CD4-positive, CD25-positive, alpha-beta regulatory T cell (primary cell): ENCODE results near the gene TMCC2. TPM values are rescaled to one million over a fixed set of nuclear protein-coding genes. Genes with fewer than 3 reads are reported as not detected.

Experiments used
- ATAC-seq, 2 donors: fragments of 150-1000 bp; cut with Tn5 transposase; one replicate each; pipeline ENCODE4 v1.10.0; 2021; ENCODE audit warnings: low read depth in 2 of 2, moderate number of reproducible peaks in 2 of 2, moderate library complexity in 1 of 2
- DNase-seq, 3 donors: peaks; one replicate each; pipeline versions ENCODE4 v3.0.0 to v3.0.0-alpha.2; 2012 to 2022; ENCODE audit warnings: mixed read lengths in 1 of 3
- H3K27ac ChIP-seq: one replicate; pipeline ENCODE4 v1.7.0; 2013; ENCODE audit warnings: mild to moderate bottlenecking, low read length; ENCODE audit not compliant: insufficient read depth, poor library complexity, severe bottlenecking
- H3K27me3 ChIP-seq: one replicate; pipeline ENCODE4 v1.7.0; 2013; ENCODE audit warnings: low read length; ENCODE audit not compliant: control insufficient read depth, insufficient read depth
- H3K36me3 ChIP-seq: one replicate; pipeline ENCODE4 v1.7.0; 2013; ENCODE audit warnings: mild to moderate bottlenecking, low read length, moderate library complexity; ENCODE audit not compliant: control insufficient read depth, insufficient read depth
- H3K4me1 ChIP-seq: 2 replicates; pipeline ENCODE4 v1.7.0; 2013; ENCODE audit warnings: mild to moderate bottlenecking, low read length; ENCODE audit not compliant: insufficient read depth, control insufficient read depth, poor library complexity, severe bottlenecking
- H3K4me3 ChIP-seq: one replicate; pipeline ENCODE4 v1.7.0; 2013; ENCODE audit warnings: low read depth, mild to moderate bottlenecking, low read length, moderate library complexity
- H3K9me3 ChIP-seq, 2 experiments: 1 replicate in 1 of 2; 2 replicates in 1 of 2; pipeline ENCODE4 v1.7.0; 2013; ENCODE audit warnings: low read length in 2 of 2, mild to moderate bottlenecking in 1 of 2, moderate library complexity in 1 of 2; ENCODE audit not compliant: control insufficient read depth in 2 of 2
- H3K27ac Mint-ChIP-seq, 3 donors: one replicate each; pipeline ENCODE4 v1.8.0; 2020 to 2022; ENCODE audit warnings: mild to moderate bottlenecking in 3 of 3, mixed read lengths in 3 of 3, moderate library complexity in 2 of 3
- H3K27me3 Mint-ChIP-seq: one replicate; pipeline ENCODE4 v1.8.0; 2022; ENCODE audit warnings: mild to moderate bottlenecking, mixed read lengths
- H3K36me3 Mint-ChIP-seq: one replicate; pipeline ENCODE4 v1.8.0; 2020; ENCODE audit warnings: mixed read lengths
- H3K4me1 Mint-ChIP-seq, 4 donors: one replicate each; pipeline ENCODE4 v1.8.0; 2020 to 2022; ENCODE audit warnings: mixed read lengths in 4 of 4, mild to moderate bottlenecking in 1 of 4
- H3K4me3 Mint-ChIP-seq, 4 donors: one replicate each; pipeline ENCODE4 v1.8.0; 2020 to 2022; ENCODE audit warnings: mild to moderate bottlenecking in 4 of 4, mixed read lengths in 4 of 4, moderate library complexity in 3 of 4
- H3K9me3 Mint-ChIP-seq, 7 donors: one replicate each; pipeline ENCODE4 v1.8.0; 2020 to 2022; ENCODE audit warnings: mixed read lengths in 7 of 7, mild to moderate bottlenecking in 3 of 7, moderate library complexity in 2 of 7
- polyA plus RNA-seq, 4 donors: library from polyadenylated mRNA; unstranded; fragments of 300-500 nt; fragmentation: Illumina TruSeq; gene quantifications; one replicate each; pipeline ENCODE4 v1.2.3, GENCODE V29; 2021
- total RNA-seq: library from RNA; stranded (reverse); gene quantifications from one replicate; pipeline ENCODE4 v1.2.3, GENCODE V29; 2022

Gene TMCC2
- total and polyA plus RNA-seq, 5 donors from 2014 or later: 0.22 to 1.8 (median 0.31) TPM

DNA sequence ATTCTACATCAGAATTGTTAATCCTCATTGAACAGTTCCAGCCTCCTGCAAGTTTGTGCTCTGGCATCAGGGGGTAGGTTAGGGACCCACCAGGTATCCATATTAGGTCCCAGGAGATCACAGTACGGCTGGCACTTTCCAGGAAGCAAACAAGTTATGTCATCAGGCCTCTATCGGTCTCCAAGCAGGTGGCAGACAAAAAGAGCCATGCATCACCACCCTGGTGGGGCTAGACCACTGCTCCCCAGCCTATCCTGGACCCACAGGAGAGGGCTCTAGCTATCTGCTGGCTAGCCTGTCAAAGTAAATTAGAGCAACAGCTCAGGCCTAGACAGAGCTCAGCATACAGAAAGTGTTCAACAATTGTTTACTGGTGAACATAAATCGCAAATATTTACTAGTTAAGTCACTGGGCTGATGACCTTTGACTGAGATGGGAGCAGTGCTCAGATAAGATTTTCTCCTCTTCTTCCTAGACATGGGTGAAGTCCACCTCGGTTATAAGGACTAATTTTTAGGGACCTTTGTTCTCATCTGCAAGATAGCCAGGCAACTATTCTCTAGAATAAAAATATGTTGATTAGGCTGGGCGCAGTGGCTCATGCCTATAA, 87.4 kb downstream of the TMCC2 start:
- H3K36me3 Mint-ChIP-seq: peaks cover 46% of the 10 kb centered on the region
- H3K27ac Mint-ChIP-seq: peak overlapping the region; percentile 93 to 97 (median 96)
- DNase-seq: no peak
- peaks cover 11% of the 10 kb centered on the region for H3K27me3 Mint-ChIP-seq
- H3K4me1 ChIP-seq: peaks cover 84% of the 10 kb centered on the region
- peak overlapping the region; percentile 74 for H3K27ac ChIP-seq
- H3K9me3 ChIP-seq: no peaks in the 10 kb centered on the region
- peaks cover 28 to 99% (median 83%) of the 10 kb centered on the region in 4 donors for H3K4me1 Mint-ChIP-seq
- H3K9me3 Mint-ChIP-seq: no peaks in the 10 kb centered on the region
- ATAC-seq: no peak
- H3K36me3 ChIP-seq: peaks cover 27% of the 10 kb centered on the region
- H3K4me3 ChIP-seq: peak overlapping the region; percentile 61
- H3K4me3 Mint-ChIP-seq: peak overlapping the region; percentile 88 to 97 (median 88)
- H3K27me3 ChIP-seq: no peaks in the 10 kb centered on the region

GRCh38 chr1:205316161-205316566, 88.4 kb downstream of the TMCC2 start:
- ATAC-seq (no peak), DNase-seq (peak in 1 of 3 donors; percentile 20)
- Histone ChIP-seq H3K4me3 (peak overlapping the region; percentile 49), H3K9me3 (no peaks in the 10 kb centered on the region), H3K4me1 (peaks cover 87% of the 10 kb centered on the region), H3K27me3 (no peaks in the 10 kb centered on the region), H3K27ac (peak overlapping the region; percentile 59), H3K36me3 (peaks cover 17% of the 10 kb centered on the region)
- peaks cover 19% of the 10 kb centered on the region for H3K27me3 Mint-ChIP-seq
- H3K4me3 Mint-ChIP-seq: peak overlapping the region; percentile 87 to 100 (median 97)
- no peaks in the 10 kb centered on the region for H3K9me3 Mint-ChIP-seq
- H3K27ac Mint-ChIP-seq: peak overlapping the region; percentile 71 to 96 (median 93)
- peaks cover 43% of the 10 kb centered on the region for H3K36me3 Mint-ChIP-seq
- H3K4me1 Mint-ChIP-seq: peaks cover 28 to 96% (median 83%) of the 10 kb centered on the region in 4 donors

- peaks cover 32% of the 10 kb centered on the region for H3K36me3 Mint-ChIP-seq
- peak overlapping the region; percentile 97 to 100 (median 97) for H3K4me3 Mint-ChIP-seq
- no peak for DNase-seq
- Histone ChIP-seq H3K4me1 (peaks cover 87% of the 10 kb centered on the region), H3K27ac (peak overlapping the region; percentile 56), H3K27me3 (no peaks in the 10 kb centered on the region), H3K9me3 (no peaks in the 10 kb centered on the region), H3K4me3 (peak overlapping the region; percentile 91), H3K36me3 (peaks cover 4% of the 10 kb centered on the region)
- no peak for ATAC-seq
- H3K27ac Mint-ChIP-seq: peak overlapping the region; percentile 92 to 94 (median 93)
- H3K27me3 Mint-ChIP-seq: peaks cover 24% of the 10 kb centered on the region
- H3K9me3 Mint-ChIP-seq: no peaks in the 10 kb centered on the region
- peaks cover 28 to 96% (median 78%) of the 10 kb centered on the region in 4 donors for H3K4me1 Mint-ChIP-seq
Observed at GRCh38 chr1:205317311-205317917, 89.7 kb downstream of the TMCC2 start.

- H3K27ac ChIP-seq: peak overlapping the region; percentile 56
- peaks cover 4% of the 10 kb centered on the region for H3K36me3 ChIP-seq
- Mint-ChIP-seq H3K36me3 (peaks cover 32% of the 10 kb centered on the region), H3K27ac (peak overlapping the region; percentile 72 to 93 (median 83)), H3K4me1 (peaks cover 19 to 88% (median 72%) of the 10 kb centered on the region in 4 donors), H3K27me3 (peaks cover 25% of the 10 kb centered on the region), H3K4me3 (peak overlapping the region; percentile 97 to 100 (median 97)), H3K9me3 (no peaks in the 10 kb centered on the region)
- H3K4me1 ChIP-seq: peaks cover 77% of the 10 kb centered on the region
- ATAC-seq (no peak), DNase-seq (no peak)
- no peaks in the 10 kb centered on the region for H3K27me3 ChIP-seq
- H3K9me3 ChIP-seq: no peaks in the 10 kb centered on the region
- H3K4me3 ChIP-seq: peak overlapping the region; percentile 91
Observed at GRCh38 chr1:205318231-205318991, 90.7 kb downstream of the TMCC2 start.

DNA sequence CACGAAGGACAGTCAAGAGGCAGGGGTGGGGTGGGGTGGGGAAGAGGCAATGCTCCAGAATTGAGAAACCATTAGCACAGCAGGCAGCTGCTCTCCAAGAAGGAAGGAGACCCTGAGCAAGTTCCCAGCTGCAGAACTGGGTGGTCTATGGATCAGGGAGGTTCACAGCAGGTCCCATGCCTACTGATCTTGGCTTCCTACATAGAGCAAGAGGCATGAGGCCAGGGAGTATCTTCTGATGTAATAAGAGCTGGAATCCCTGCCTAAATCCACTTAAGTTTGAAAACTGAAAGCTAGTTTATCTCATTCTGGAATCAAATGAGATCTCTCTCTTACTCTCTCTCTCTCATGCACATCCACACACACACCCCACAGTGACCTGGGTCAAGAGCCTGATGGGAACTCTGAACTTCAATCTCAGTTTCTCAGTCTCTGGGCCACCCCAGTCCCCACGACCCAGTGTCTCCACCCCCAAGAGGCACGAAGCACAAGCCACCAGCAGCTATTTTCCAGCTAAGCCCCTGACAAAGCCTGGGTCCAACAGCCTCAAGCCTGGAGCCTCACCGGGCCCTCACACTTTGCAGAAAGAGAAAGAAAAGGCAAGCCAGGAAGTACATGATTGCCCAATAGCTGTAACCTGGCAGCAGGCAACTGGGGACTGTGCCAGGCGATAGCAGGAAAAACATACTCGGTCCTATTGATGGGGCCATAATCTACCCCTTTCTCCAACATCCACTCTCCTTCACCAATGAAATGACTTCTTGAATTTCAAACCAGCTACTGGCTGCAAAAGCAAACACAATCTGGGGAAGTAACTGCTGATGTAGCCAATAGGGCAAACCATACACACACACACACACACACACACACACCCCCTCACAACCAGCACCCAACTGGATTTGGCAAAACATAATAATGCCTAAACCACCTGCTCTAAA, 91.6 kb downstream of the TMCC2 start:
- no peaks in the 10 kb centered on the region for H3K27me3 ChIP-seq
- DNase-seq: peak in 2 of 3 donors; percentile 33 to 50
- H3K27ac Mint-ChIP-seq: peak overlapping the region; percentile 72 to 95 (median 74)
- H3K9me3 ChIP-seq: no peaks in the 10 kb centered on the region
- H3K4me1 Mint-ChIP-seq: peaks cover 14 to 86% (median 69%) of the 10 kb centered on the region in 4 donors
- H3K36me3 ChIP-seq: peaks cover 4% of the 10 kb centered on the region
- H3K36me3 Mint-ChIP-seq: peaks cover 32% of the 10 kb centered on the region
- H3K27me3 Mint-ChIP-seq: peaks cover 30% of the 10 kb centered on the region
- peak overlapping the region; percentile 54 for H3K27ac ChIP-seq
- no peaks in the 10 kb centered on the region for H3K9me3 Mint-ChIP-seq
- peak; percentile 12 to 20 for ATAC-seq
- H3K4me3 Mint-ChIP-seq: peak overlapping the region; percentile 97 to 100 (median 97)
- H3K4me1 ChIP-seq: peaks cover 68% of the 10 kb centered on the region
- H3K4me3 ChIP-seq: peak overlapping the region; percentile 91

DNA sequence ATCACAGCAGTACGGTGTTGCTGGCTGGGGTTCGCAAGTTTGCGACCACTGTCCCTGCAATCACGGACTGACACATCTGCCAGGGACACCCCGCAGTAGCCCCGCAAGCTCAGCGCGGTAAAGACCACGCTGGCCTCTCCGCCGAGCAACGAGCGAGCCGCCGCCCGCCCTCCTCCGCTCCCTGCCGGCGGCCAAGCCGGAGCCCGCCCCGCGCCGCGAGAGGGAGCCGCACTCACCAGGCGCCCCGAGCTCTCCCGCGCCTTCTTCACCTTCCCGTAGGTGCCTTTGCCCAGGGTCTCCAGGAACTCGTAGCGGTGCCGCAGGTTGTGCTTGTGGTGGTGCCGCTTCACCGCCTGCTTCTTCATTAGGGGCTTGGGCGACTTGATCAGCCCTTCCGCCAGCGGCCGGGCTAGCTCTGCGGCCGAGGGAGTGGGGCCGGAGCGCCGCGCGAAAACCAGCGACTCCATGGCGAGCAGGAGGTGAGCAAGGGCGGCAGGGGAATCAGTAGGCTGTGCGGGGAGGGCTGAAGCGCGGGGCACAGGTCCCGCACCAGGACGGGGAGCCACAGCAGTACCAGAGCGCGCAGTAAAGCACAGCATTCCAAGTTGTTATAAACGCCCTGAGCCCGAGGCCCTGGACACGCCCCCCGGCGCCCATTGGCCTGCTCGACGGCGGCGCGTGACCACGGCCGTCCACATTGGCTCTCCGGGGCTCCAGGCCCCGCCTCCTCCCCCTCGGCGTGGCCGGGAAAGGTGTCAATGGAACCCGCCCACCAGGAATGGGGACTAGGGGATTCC, 93.6 kb downstream of the TMCC2 start, which contains the start of gene NUAK2:
Gene NUAK2 (minus strand): TSS at position 584 of the 797 bp plus-strand sequence. CDS start 117 bp downstream, at position 467.
- Histone ChIP-seq H3K4me3 (peak within 1 kb of the TSS; percentile 94), H3K27ac (peak within 1 kb of the TSS; percentile 76), H3K27me3 (no peaks in the 10 kb centered on the region), H3K9me3 (no peaks in the 10 kb centered on the region), H3K36me3 (peaks cover 3% of the 10 kb centered on the region), H3K4me1 (peaks cover 59% of the 10 kb centered on the region)
- ATAC-seq (peak; percentile 87 to 88), DNase-seq (peak; percentile 77 to 82 (median 80))
- Mint-ChIP-seq H3K27ac (peak within 1 kb of the TSS; percentile 89 to 97 (median 95)), H3K36me3 (peaks cover 32% of the 10 kb centered on the region), H3K4me1 (peaks cover 9 to 81% (median 55%) of the 10 kb centered on the region in 4 donors), H3K27me3 (peaks cover 30% of the 10 kb centered on the region), H3K4me3 (peak within 1 kb of the TSS; percentile 97 to 100 (median 97)), H3K9me3 (no peaks in the 10 kb centered on the region)
